Upper lobe of right lung (tissue), 1 donor: ENCODE results near the gene PCNP. TPM values are rescaled to one million over a fixed set of nuclear protein-coding genes. Genes with fewer than 3 reads are reported as not detected.
"Not testable (repeated sequence)": the region's sequence is repeated elsewhere in the genome, so short reads cannot be mapped to it uniquely, and the experiment has no call there.

Source experiments
- ATAC-seq: fragments of 200-7000 bp; cut with Tn5 transposase; one replicate; pipeline ENCODE4 v1.9.1; 2020; ENCODE audit warnings: mild to moderate bottlenecking, moderate library complexity
- DNase-seq: peaks from one replicate; pipeline ENCODE4 v3.0.0-alpha.2; 2020
- H3K27ac ChIP-seq: fragments of 200-600 bp; one replicate; pipeline ENCODE4 v1.8.0; 2022
- H3K27me3 ChIP-seq: fragments of 200-600 bp; one replicate; pipeline ENCODE4 v1.8.0; 2022; ENCODE audit warnings: mild to moderate bottlenecking
- H3K36me3 ChIP-seq: fragments of 200-600 bp; one replicate; pipeline ENCODE4 v1.8.0; 2022
- H3K4me1 ChIP-seq: fragments of 200-600 bp; one replicate; pipeline ENCODE4 v1.8.0; 2022
- H3K4me3 ChIP-seq: fragments of 200-600 bp; one replicate; pipeline ENCODE4 v1.8.0; 2022; ENCODE audit warnings: mild to moderate bottlenecking
- H3K9me3 ChIP-seq: fragments of 200-600 bp; one replicate; pipeline ENCODE4 v1.8.0; 2022
- intact Hi-C: fragments of 100-400 bp; cut with DNase I; formaldehyde crosslinking; loops from one replicate; pipeline ENCODE4 v1.11.0; 2022
- total RNA-seq: library from RNA; stranded (reverse); fragmentation: NEBNext Ultra II Directional; extraction: Animal tissue kit (Norgen Biotek cat#: 25700); gene quantifications from one replicate; pipeline ENCODE4 v1.2.1, GENCODE V29; 2021
- TF ChIP-seq, protein P1 (sequence below): fragments of 200-600 bp; IDR thresholded peaks from one replicate; pipeline ENCODE4 v1.8.0; 2022; ENCODE audit warnings: antibody characterized with exemption
- donor health status: DM: no; HTN: yes; CAD: no; lungs with severe emphysema.

Gene PCNP
- total RNA-seq, 1 donor from 2014 or later = 141 TPM

DNA sequence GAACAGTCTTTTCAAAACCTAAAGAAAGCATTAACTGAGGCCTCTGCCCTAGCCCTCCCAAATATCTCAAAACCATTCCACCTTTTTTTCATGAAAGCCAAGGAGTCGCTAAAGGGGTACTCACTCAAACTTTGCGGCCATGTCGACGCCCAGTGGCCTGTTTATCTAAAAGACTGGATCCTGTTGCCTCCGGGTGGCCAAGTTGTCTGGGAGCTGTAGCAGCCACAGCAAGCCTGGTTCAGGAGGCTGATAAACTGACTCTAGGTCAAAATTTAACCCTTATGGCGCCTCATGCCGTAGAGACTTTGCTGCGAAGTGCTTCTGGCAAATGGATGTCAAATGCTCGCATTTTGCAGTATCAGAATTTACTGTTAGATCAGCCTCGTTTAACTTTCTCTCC lies 63.5 kb downstream of the PCNP start:
- H3K36me3 ChIP-seq = no peaks in the 10 kb centered on the region
- no peak overlapping the region for H3K4me3 ChIP-seq
- H3K4me1 ChIP-seq = peaks cover 4% of the 10 kb centered on the region
- intact Hi-C loops = no loop called here
- no peak overlapping the region for H3K27ac ChIP-seq
- ATAC-seq = no peak
- no peaks in the 10 kb centered on the region for H3K9me3 ChIP-seq
- H3K27me3 ChIP-seq = no peaks in the 10 kb centered on the region
- TF ChIP-seq, protein P1, sequence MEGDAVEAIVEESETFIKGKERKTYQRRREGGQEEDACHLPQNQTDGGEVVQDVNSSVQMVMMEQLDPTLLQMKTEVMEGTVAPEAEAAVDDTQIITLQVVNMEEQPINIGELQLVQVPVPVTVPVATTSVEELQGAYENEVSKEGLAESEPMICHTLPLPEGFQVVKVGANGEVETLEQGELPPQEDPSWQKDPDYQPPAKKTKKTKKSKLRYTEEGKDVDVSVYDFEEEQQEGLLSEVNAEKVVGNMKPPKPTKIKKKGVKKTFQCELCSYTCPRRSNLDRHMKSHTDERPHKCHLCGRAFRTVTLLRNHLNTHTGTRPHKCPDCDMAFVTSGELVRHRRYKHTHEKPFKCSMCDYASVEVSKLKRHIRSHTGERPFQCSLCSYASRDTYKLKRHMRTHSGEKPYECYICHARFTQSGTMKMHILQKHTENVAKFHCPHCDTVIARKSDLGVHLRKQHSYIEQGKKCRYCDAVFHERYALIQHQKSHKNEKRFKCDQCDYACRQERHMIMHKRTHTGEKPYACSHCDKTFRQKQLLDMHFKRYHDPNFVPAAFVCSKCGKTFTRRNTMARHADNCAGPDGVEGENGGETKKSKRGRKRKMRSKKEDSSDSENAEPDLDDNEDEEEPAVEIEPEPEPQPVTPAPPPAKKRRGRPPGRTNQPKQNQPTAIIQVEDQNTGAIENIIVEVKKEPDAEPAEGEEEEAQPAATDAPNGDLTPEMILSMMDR = no peak
- no peak for DNase-seq

DNA sequence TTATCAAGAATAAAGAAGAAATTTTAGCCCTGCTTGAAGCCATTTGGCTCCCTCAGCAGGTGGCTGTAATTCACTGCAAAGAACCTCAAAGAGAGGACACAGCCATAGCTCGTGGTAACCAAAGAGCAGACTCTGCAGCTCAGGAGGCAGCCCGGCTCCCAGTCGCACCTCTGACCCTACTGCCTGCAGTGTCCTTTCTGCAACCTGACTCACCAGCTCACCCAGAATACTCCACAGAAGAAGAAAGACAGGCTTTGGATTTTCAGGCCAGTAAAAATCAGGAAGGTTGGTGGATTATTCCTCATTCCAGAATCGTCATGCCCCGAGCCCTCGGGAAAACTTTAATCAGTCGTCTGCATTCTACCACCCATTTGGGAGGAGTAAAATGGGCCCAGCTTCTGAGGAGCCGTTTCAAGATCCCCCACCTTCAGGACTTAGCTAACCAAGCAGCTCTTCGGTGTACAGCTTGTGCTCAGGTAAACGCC lies 64.3 kb downstream of the PCNP start:
- Histone ChIP-seq H3K27ac (no peak overlapping the region), H3K27me3 (no peaks in the 10 kb centered on the region), H3K4me1 (peaks cover 4% of the 10 kb centered on the region), H3K4me3 (no peak overlapping the region), H3K36me3 (no peaks in the 10 kb centered on the region), H3K9me3 (no peaks in the 10 kb centered on the region)
- intact Hi-C loops = no loop called here
- TF ChIP-seq, protein P1 = no peak
- DNase-seq = no peak
- ATAC-seq = no peak

DNA sequence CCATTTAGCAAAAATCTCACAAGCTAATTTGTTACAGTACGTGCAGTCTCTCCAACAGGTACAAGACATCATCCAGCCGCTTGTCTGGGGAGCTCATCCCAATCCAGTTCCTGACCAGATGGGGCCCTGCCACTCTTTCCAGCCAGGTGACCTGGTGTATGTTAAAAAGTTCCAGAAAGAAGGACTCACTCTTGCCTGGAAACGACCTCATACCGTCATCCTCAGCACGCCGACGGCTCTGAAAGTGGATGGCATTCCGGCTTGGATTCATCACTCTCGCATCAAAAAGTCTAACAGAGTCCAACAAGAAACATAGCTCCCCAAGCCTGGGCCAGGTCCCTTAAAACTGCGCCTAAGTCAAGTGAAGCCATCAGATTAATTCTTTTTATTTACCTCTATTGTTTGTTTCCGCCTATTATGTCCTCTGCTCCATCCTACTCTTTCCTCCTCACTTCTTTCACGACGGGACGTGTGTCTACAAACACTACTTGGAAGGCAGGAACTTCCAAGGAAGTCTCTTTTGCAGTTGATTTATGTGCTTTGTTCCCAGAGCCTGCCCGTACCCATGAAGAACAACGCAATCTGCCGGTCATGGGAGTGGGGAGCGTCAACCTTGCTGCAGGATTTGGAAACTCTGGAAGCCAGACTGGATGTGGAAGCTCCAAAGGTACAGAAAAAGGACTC lies 65.4 kb downstream of the PCNP start:
- intact Hi-C loops = no loop called here
- peaks cover 4% of the 10 kb centered on the region for H3K4me1 ChIP-seq
- H3K27me3 ChIP-seq = no peaks in the 10 kb centered on the region
- H3K4me3 ChIP-seq = no peak overlapping the region
- DNase-seq (no peak), ATAC-seq (no peak)
- no peak overlapping the region for H3K27ac ChIP-seq
- H3K9me3 ChIP-seq = no peaks in the 10 kb centered on the region
- H3K36me3 ChIP-seq = no peaks in the 10 kb centered on the region
- TF ChIP-seq, protein P1 = no peak

DNA sequence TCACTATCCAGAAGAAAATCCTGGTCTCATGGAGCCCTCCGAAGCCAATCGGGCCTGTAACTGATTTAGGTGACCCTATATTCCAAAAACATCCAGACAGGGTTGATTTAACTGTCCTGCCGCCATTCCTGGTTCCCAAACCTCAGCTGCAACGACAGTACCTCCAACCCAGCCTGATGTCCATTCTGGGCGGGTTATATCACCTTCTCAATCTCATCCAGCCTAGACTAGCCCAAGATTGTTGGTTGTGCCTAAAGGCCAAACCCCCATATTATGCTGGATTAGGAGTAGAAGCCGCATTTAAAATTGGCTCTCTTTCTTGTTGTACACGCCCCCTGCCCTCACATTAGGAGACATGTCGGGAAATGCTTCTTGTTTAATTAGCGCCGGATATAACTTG lies 66.3 kb downstream of the PCNP start:
- no peak for ATAC-seq
- Histone ChIP-seq H3K27ac (no peak overlapping the region), H3K4me1 (peaks cover 4% of the 10 kb centered on the region), H3K9me3 (no peaks in the 10 kb centered on the region), H3K27me3 (no peaks in the 10 kb centered on the region), H3K36me3 (no peaks in the 10 kb centered on the region), H3K4me3 (no peak overlapping the region)
- intact Hi-C loops = no loop called here
- TF ChIP-seq, protein P1 = no peak
- no peak for DNase-seq

DNA sequence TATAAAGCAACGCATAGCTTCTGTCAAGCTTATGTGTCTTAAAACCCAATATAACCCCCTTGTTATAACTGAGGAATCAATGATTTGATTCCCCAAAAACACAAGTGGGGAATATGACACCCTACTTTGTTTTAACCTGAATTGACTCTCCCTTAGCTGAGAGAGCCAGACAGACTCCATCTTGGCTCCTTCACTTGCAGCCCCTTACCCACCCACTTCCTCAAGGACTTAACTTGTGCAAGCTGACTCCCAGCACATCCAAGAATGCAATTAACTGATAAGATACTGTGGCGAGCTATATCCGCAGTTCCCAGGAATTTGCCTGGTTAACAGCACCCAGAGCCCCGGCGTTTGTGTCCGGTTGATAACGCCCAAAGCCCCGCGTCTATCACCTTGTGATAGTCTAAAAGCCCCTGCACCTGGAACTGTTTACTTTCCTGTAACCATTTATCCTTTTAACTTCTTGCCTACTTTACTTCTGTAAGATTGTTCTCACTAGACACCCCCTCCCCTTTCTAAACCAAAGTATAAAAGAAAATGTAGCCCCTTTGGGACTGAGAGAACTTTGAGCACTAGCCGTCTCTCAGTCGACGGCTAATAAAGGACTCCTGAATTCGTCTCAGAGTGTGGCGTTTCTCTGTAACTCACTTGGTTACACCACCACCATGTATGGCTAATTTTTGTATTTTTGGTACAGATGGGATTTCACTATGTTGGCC lies 67.6 kb downstream of the PCNP start:
- H3K27me3 ChIP-seq, H3K4me3 ChIP-seq, H3K9me3 ChIP-seq, intact Hi-C loops, H3K27ac ChIP-seq, ATAC-seq, H3K4me1 ChIP-seq, DNase-seq, H3K36me3 ChIP-seq: not testable (repeated sequence)

DNA sequence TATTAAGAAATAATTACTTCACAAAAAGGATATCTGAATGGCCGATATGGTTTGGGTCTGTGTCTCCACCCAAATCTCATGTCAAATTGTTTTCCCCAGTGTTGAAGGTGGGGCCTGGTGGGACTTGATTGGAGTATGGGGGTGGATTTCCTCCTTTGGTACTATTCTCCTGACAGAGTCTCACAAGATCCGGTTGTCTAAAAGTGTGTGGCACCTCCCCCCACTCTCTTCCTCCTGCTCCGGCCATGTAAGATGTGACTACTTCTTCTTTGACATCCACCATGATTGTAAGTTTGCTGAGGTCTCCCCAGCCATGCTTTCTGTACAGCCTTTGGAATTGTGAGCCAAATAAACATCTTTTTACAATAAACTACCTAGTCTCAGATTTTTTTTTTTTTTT lies 68.5 kb downstream of the PCNP start:
- no peak for ATAC-seq
- intact Hi-C loops = no loop called here
- Histone ChIP-seq H3K4me1 (no peaks in the 10 kb centered on the region), H3K4me3 (no peak overlapping the region), H3K27me3 (no peaks in the 10 kb centered on the region), H3K36me3 (no peaks in the 10 kb centered on the region), H3K27ac (no peak overlapping the region), H3K9me3 (no peaks in the 10 kb centered on the region)
- TF ChIP-seq, protein P1 = no peak
- DNase-seq = no peak
